NK-92 treated with Interleukin-12 subunit alpha and Interleukin-12 subunit beta, amount 100 ng/mL, for 24 hours (cell line): ENCODE measurements around the gene RASSF3.
"Not testable (repeated sequence)": the region's sequence is repeated elsewhere in the genome, so short reads cannot be mapped to it uniquely, and the experiment has no call there.

ENCODE experiments used
- DNase-seq: peaks from one replicate; lab custom pipeline; 2025; lab: John Stamatoyannopoulos, UW

RASSF3 gene

GRCh38 chr12:64633940-64634337 is 23.6 kb downstream of the RASSF3 start:
- no peak for DNase-seq

- DNase-seq, result no peak
These were observed 24.3 kb downstream of the RASSF3 start for GRCh38 chr12:64634508-64635092.

GRCh38 chr12:64635356-64635998 is 25.2 kb downstream of the RASSF3 start:
- no peak for DNase-seq

- no peak for DNase-seq
These were observed 26.6 kb downstream of the RASSF3 start for GRCh38 chr12:64636856-64637255.

- DNase-seq, result no peak
These were observed 29.2 kb downstream of the RASSF3 start for GRCh38 chr12:64639466-64639865.

GRCh38 chr12:64646318-64646717 is 36.0 kb downstream of the RASSF3 start:
- DNase-seq, result no peak

GRCh38 chr12:64649487-64649886 is 39.2 kb downstream of the RASSF3 start:
- no peak for DNase-seq

GRCh38 chr12:64650762-64651161 is 40.5 kb downstream of the RASSF3 start:
- no peak for DNase-seq

GRCh38 chr12:64652346-64652745 is 42.1 kb downstream of the RASSF3 start:
- no peak for DNase-seq

GRCh38 chr12:64653123-64653522 is 42.8 kb downstream of the RASSF3 start:
- DNase-seq, result no peak

GRCh38 chr12:64653907-64654306 is 43.6 kb downstream of the RASSF3 start:
- DNase-seq, result not testable (repeated sequence)

GRCh38 chr12:64655141-64655540 is 44.8 kb downstream of the RASSF3 start:
- no peak for DNase-seq

GRCh38 chr12:64656429-64656828 is 46.1 kb downstream of the RASSF3 start:
- no peak for DNase-seq

GRCh38 chr12:64658892-64659481 is 48.7 kb downstream of the RASSF3 start:
- DNase-seq, result no peak

GRCh38 chr12:64660237-64661018 is 50.1 kb downstream of the RASSF3 start:
- DNase-seq, result no peak

- DNase-seq, result no peak
These were observed 52.7 kb downstream of the RASSF3 start for GRCh38 chr12:64663015-64663414.

- no peak for DNase-seq
These were observed 55.2 kb downstream of the RASSF3 start for GRCh38 chr12:64665514-64665913.

GRCh38 chr12:64666054-64666914 is 56.0 kb downstream of the RASSF3 start:
- no peak for DNase-seq

GRCh38 chr12:64667793-64668192 is 57.5 kb downstream of the RASSF3 start:
- DNase-seq, result no peak

GRCh38 chr12:64669270-64669842 is 59.1 kb downstream of the RASSF3 start:
- peak; percentile 7 for DNase-seq

GRCh38 chr12:64670019-64670418 is 59.7 kb downstream of the RASSF3 start:
- DNase-seq, result no peak
